ENCODE results near the gene DLX1. TPM values are rescaled to one million over a fixed set of nuclear protein-coding genes. Genes with fewer than 3 reads are reported as not detected.
A peak's percentile ranks its signal among the peaks of the same experiment; 100 is the strongest.

Gene DLX1
- total RNA-seq = not detected in 2 replicates

GRCh38 chr2:172085460-172086159 lies at the start of gene DLX1:
Gene DLX1 (plus strand): TSS chr2:172085507. CDS start chr2:172085678, 171 bp downstream.
- TF ChIP-seq CTCF (IDR thresholded peaks at IDR 0.05; ENCODE audit: insufficient read depth, low read length, severe bottlenecking) = no peak
- H3K4me3 ChIP-seq (ENCODE audit: low read depth, low read length) = peak within 1 kb of the TSS; percentile 38
- H3K36me3 ChIP-seq (ENCODE audit: control insufficient read depth, insufficient read depth, low read length) = no peaks in the 10 kb centered on the region
- peaks cover 90% of the 10 kb centered on the region for H3K27me3 ChIP-seq (ENCODE audit: control insufficient read depth, insufficient read depth, low read length)
- FAIRE-seq (no peak), DNase-seq (ENCODE audit: low read depth) (no peak)

DNA sequence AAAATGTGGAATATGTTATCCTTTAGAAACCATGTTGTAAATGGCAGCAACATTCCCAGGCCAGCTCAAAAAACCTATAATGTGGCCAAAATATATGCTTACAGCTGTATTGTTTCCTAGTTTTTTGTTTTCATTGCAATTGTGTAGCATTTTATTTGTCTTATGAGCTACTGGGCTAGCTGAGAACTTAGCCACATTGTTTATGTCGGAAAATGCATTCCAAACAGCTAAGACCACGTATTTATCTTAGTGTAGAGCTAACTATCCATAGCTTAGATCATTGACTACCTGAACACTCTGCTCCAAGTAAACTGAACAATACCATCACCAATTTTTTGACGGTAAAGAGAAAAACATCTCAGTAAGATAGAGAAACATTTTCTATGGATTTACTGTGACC lies 47.2 kb upstream of the DLX1 start:
- no peak for TF ChIP-seq CTCF (IDR thresholded peaks at IDR 0.05; ENCODE audit: insufficient read depth, low read length, severe bottlenecking)
- Histone ChIP-seq H3K27me3 (ENCODE audit: control insufficient read depth, insufficient read depth, low read length) (no peaks in the 10 kb centered on the region), H3K36me3 (ENCODE audit: control insufficient read depth, insufficient read depth, low read length) (no peaks in the 10 kb centered on the region), H3K4me3 (ENCODE audit: low read depth, low read length) (no peak overlapping the region)
- no peak for FAIRE-seq
- no peak for DNase-seq (ENCODE audit: low read depth)

DNA sequence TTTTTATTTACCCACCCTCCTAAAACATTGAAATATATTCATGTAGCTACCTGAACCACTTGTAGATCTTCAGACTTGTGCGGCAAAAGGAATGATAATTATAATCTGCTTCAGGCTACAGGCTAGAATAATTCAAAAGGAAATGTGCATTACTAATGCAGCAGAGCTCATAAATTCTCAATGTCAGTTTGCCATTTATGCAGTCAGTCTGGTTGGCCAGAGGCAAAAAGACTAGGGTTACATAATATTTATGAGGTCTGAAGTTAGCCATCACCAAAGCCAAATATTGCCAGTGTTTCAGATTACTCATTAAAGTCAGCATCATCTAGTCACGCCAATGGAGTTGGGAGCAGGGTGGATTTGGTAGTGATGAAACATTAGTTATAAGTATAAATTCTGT lies 46.7 kb upstream of the DLX1 start:
- no peaks in the 10 kb centered on the region for H3K27me3 ChIP-seq (ENCODE audit: control insufficient read depth, insufficient read depth, low read length)
- FAIRE-seq = no peak
- no peak overlapping the region for H3K4me3 ChIP-seq (ENCODE audit: low read depth, low read length)
- H3K36me3 ChIP-seq (ENCODE audit: control insufficient read depth, insufficient read depth, low read length) = no peaks in the 10 kb centered on the region
- DNase-seq (ENCODE audit: low read depth) = peak; percentile 35
- TF ChIP-seq CTCF (IDR thresholded peaks at IDR 0.05; ENCODE audit: insufficient read depth, low read length, severe bottlenecking) = no peak

- Histone ChIP-seq H3K27me3 (ENCODE audit: control insufficient read depth, insufficient read depth, low read length) (no peaks in the 10 kb centered on the region), H3K36me3 (ENCODE audit: control insufficient read depth, insufficient read depth, low read length) (no peaks in the 10 kb centered on the region), H3K4me3 (ENCODE audit: low read depth, low read length) (no peak overlapping the region)
- no peak for TF ChIP-seq CTCF (IDR thresholded peaks at IDR 0.05; ENCODE audit: insufficient read depth, low read length, severe bottlenecking)
- DNase-seq (ENCODE audit: low read depth) = no peak
- FAIRE-seq = no peak
Observed at GRCh38 chr2:172039011-172039704, 46.1 kb upstream of the DLX1 start.

DNA sequence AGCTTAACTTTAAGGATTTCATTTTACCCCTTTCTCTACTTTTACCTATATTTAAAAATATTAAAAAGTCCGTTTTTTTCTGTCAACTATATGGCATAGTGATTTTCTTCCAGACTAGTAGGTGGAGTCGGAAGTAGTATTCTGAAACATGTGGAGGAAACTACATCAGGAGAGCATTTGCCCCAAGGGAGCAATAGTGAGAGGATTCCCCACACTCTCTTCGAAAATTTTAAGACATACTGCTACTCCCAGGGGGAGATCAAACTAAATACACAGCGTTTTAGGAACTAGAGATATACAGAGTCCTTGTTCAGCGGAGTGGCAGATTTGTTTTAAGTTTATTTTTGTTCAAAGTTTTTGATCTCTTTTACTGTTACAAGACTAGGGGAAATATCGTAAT lies 45.0 kb upstream of the DLX1 start:
- no peak for FAIRE-seq
- Histone ChIP-seq H3K27me3 (ENCODE audit: control insufficient read depth, insufficient read depth, low read length) (no peaks in the 10 kb centered on the region), H3K4me3 (ENCODE audit: low read depth, low read length) (no peak overlapping the region), H3K36me3 (ENCODE audit: control insufficient read depth, insufficient read depth, low read length) (no peaks in the 10 kb centered on the region)
- TF ChIP-seq CTCF (IDR thresholded peaks at IDR 0.05; ENCODE audit: insufficient read depth, low read length, severe bottlenecking) = no peak
- DNase-seq (ENCODE audit: low read depth) = no peak

All from bronchial epithelial cell (primary cell).